K562 (cell line): ENCODE data around the gene ASCL2. TPM values are rescaled to one million over a fixed set of nuclear protein-coding genes. Genes with fewer than 3 reads are reported as not detected.
A peak's percentile ranks its signal among the peaks of the same experiment; 100 is the strongest.

Source experiments
- CCNT2 ChIP-seq: IDR thresholded peaks from 2 replicates; pipeline ENCODE4 v1.6.1; 2011; ENCODE audit warnings: borderline replicate concordance, low read depth, mild to moderate bottlenecking, moderate library complexity, mixed read lengths, low read length; ENCODE audit not compliant: insufficient read length; ENCODE audit errors: extremely low read depth
- CEBPG ChIP-seq, 3 experiments: fragments of 200-800 bp in 1 of 3; sonication (Bioruptor generic) in 1 of 3; sonication (generic) in 1 of 3; formaldehyde crosslinking in 1 of 3; IDR thresholded peaks in 2 of 3; conservative IDR thresholded peaks in 1 of 3; 2 replicates each; pipeline versions ENCODE4 v1.6.1 to v1.8.0; 2016 to 2022; ENCODE audit warnings: missing compliant biosample characterization in 2 of 3, missing genetic modification characterization in 2 of 3, mild to moderate bottlenecking in 1 of 3, missing genetic modification reagents in 1 of 3
- CTBP1 ChIP-seq: fragments of 450-650 bp; IDR thresholded peaks from 2 replicates; pipeline ENCODE4 v1.6.1; 2016; ENCODE audit warnings: borderline replicate concordance
- ELF4 ChIP-seq: fragments of 450-650 bp; formaldehyde crosslinking; IDR thresholded peaks from 2 replicates; pipeline ENCODE4 v1.4.0; 2022; ENCODE audit warnings: missing genetic modification characterization
- ETV1 ChIP-seq: fragments of 450-650 bp; conservative IDR thresholded peaks from 2 replicates; pipeline ENCODE4 v1.6.1; 2016; ENCODE audit warnings: missing genetic modification characterization, control low read depth, low read depth, missing compliant biosample characterization
- FOXK1 ChIP-seq: sonication (generic); formaldehyde crosslinking; IDR thresholded peaks from 2 replicates; pipeline ENCODE4 v1.8.0; 2022; ENCODE audit warnings: missing genetic modification reagents, mild to moderate bottlenecking, borderline replicate concordance
- HDAC6 ChIP-seq: IDR thresholded peaks from 2 replicates; pipeline ENCODE4 v1.6.1; 2012; ENCODE audit warnings: low read depth, mild to moderate bottlenecking, control low read depth, inconsistent platforms, low read length, moderate library complexity
- HLTF ChIP-seq: fragments of 450-650 bp; IDR thresholded peaks from 2 replicates; pipeline ENCODE4 v1.6.1; 2016
- KHSRP ChIP-seq: fragments of 450-650 bp; IDR thresholded peaks from 2 replicates; pipeline ENCODE4 v1.6.1; 2017
- KLF16 ChIP-seq: IDR thresholded peaks from 2 replicates; pipeline ENCODE4 v1.6.1; 2016; ENCODE audit warnings: antibody characterized with exemption
- MCM7 ChIP-seq, 2 experiments: fragments of 450-650 bp; IDR thresholded peaks; 2 replicates each; pipeline ENCODE4 v1.6.1; 2016 to 2018
- NFIC ChIP-seq: fragments of 450-650 bp; IDR thresholded peaks from 2 replicates; pipeline ENCODE4 v1.6.1; 2017; ENCODE audit warnings: mild to moderate bottlenecking, inconsistent platforms
- NR3C1 ChIP-seq: sonication (generic); formaldehyde crosslinking; IDR thresholded peaks from 2 replicates; pipeline ENCODE4 v1.8.1; 2022; ENCODE audit warnings: missing genetic modification reagents
- NUFIP1 ChIP-seq: fragments of 450-650 bp; IDR thresholded peaks from 2 replicates; pipeline ENCODE4 v1.6.1; 2018; ENCODE audit not compliant: partially characterized antibody
- SMARCA4 ChIP-seq: fragments of 450-650 bp; IDR thresholded peaks from 2 replicates; pipeline ENCODE4 v1.6.1; 2016
- TAL1 ChIP-seq: fragments of 450-650 bp; IDR thresholded peaks from 2 replicates; pipeline ENCODE4 v1.6.1; 2016; ENCODE audit warnings: mild to moderate bottlenecking
- ZC3H11A ChIP-seq: IDR thresholded peaks from 2 replicates; pipeline ENCODE4 v1.6.1; 2012; ENCODE audit warnings: low read depth, low read length, improper control_type of control experiment
- ZEB2 ChIP-seq: fragments of 450-650 bp; IDR thresholded peaks from 2 replicates; pipeline ENCODE4 v1.6.1; 2016
- ZNF23 ChIP-seq: fragments of 250-450 bp; sonication (Bioruptor Pico); IDR thresholded peaks from 2 replicates; pipeline ENCODE4 v1.4.0; 2020; ENCODE audit warnings: mild to moderate bottlenecking
- ZNF41 ChIP-seq: fragments of 250-450 bp; sonication (Bioruptor Pico); conservative IDR thresholded peaks from 2 replicates; pipeline ENCODE4 v1.4.0; 2020; ENCODE audit warnings: mild to moderate bottlenecking
- ZNF76 ChIP-seq: fragments of 250-450 bp; sonication (Bioruptor Pico); IDR thresholded peaks from 2 replicates; pipeline ENCODE4 v1.4.0; 2020; ENCODE audit warnings: mild to moderate bottlenecking, moderate library complexity, borderline replicate concordance
- polyA plus RNA-seq, 8 experiments: library from polyadenylated mRNA; depleted of rRNA in 4 of 8; stranded (reverse) in 5 of 8; unstranded in 3 of 8; fragments of >200 nt; fragmentation: Nextera tagmentation in 2 of 8; fragmentation: Illumina TruSeq in 1 of 8; extraction: Ambion mirVana in 2 of 8; extraction: Trizol in 1 of 8; gene quantifications; 2 replicates each; pipeline versions ENCODE4 v1.2.1 to v1.2.3, GENCODE V29; 2011 to 2014; ENCODE audit warnings: inconsistent platforms in 1 of 8, missing spikeins in 1 of 8
- total RNA-seq, 7 experiments: library from RNA; depleted of rRNA in 6 of 7; stranded (reverse); fragments of >200 nt in 6 of 7; fragmentation: Illumina TruSeq in 2 of 7; extraction: Trizol in 2 of 7; gene quantifications; 2 replicates each; pipeline versions ENCODE4 v1.2.1 to v1.2.3, GENCODE V29; 2011 to 2021; ENCODE audit warnings: low replicate concordance in 1 of 7
- TF ChIP-seq, protein P1 (sequence below): fragments of 250-450 bp; sonication (Bioruptor Pico); IDR thresholded peaks from 2 replicates; pipeline ENCODE4 v1.8.0; 2021; ENCODE audit warnings: borderline replicate concordance, mild to moderate bottlenecking, moderate library complexity; ENCODE audit not compliant: poor library complexity, severe bottlenecking
- TF ChIP-seq, protein P2 (sequence below): fragments of 250-450 bp; sonication (Bioruptor Pico); IDR thresholded peaks from 2 replicates; pipeline ENCODE4 v1.4.0; 2020; ENCODE audit warnings: mild to moderate bottlenecking
- TF ChIP-seq, protein P3 (sequence below): fragments of 200-800 bp; sonication (Bioruptor generic); IDR thresholded peaks from 2 replicates; pipeline ENCODE4 v1.6.1; 2017; ENCODE audit warnings: missing genetic modification characterization, missing compliant biosample characterization
- TF ChIP-seq, protein P4 (sequence below): sonication (generic); formaldehyde crosslinking; IDR thresholded peaks from 2 replicates; pipeline ENCODE4 v1.8.1; 2023; ENCODE audit warnings: mild to moderate bottlenecking, missing genetic modification reagents

ASCL2 gene
- total and polyA plus RNA-seq, 9 of the 15 experiments (the other 6 are each of a cell fraction or from before 2014, with no cell fraction given): 0.11 to 1.4 (median 0.36) TPM; not detected in 2

DNA sequence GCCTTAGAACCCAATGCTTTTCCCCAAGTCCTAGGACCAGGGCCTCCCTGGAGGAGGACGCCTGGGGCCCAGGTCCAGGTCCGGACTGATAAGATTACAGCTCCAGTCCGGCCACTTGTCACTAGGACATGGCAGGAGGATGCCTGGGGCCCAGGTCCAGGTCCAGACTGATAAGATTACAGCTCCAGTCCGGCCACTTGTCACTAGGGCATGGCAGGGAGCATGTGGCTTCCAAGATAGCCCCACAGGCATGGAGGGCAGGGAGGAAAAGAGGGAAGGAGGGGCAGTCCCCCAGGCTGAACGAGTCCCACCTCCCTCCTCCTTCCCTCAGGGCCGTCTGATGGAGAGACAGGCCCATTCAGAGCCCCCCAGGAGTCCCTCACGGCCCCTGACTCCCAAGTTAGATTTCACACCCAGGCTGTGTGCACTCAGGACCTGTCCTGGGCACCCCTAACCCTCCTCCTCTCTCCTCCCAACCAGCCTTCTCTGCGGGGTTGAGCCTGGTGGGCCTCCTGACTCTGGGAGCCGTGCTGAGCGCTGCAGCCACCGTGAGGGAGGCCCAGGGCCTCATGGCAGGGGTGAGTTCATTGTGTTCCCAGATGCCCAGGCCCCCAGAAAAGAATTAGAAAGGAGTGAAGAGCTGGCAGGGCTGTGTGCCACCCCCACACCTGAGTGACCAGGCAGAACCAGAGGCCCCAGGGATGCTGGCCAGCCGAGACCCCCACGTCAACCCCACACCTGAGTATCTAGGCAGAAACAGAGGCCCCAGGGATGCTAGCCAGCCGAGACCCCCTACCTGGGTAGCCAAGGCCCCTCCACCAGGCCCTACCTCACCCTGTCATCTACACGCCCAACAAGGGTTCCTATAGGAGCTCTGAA lies 33.5 kb upstream of the ASCL2 start (continued):
- TF ChIP-seq ZNF41: peak; percentile 74
- TF ChIP-seq, protein P1, sequence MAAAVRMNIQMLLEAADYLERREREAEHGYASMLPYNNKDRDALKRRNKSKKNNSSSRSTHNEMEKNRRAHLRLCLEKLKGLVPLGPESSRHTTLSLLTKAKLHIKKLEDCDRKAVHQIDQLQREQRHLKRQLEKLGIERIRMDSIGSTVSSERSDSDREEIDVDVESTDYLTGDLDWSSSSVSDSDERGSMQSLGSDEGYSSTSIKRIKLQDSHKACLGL (CRISPR knock-in tag): no peak
- no peak for TF ChIP-seq CEBPG (CRISPR knock-in tag; IDR thresholded peaks at IDR 0.05)
- no peak for TF ChIP-seq CEBPG (tag; conservative IDR thresholded peaks at IDR 0.05 in 1 of 2, IDR thresholded peaks at IDR 0.05 in 1 of 2)
- TF ChIP-seq, protein P2, sequence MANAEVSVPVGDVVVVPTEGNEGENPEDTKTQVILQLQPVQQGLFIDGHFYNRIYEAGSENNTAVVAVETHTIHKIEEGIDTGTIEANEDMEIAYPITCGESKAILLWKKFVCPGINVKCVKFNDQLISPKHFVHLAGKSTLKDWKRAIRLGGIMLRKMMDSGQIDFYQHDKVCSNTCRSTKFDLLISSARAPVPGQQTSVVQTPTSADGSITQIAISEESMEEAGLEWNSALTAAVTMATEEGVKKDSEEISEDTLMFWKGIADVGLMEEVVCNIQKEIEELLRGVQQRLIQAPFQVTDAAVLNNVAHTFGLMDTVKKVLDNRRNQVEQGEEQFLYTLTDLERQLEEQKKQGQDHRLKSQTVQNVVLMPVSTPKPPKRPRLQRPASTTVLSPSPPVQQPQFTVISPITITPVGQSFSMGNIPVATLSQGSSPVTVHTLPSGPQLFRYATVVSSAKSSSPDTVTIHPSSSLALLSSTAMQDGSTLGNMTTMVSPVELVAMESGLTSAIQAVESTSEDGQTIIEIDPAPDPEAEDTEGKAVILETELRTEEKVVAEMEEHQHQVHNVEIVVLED: peak; percentile 54
- TF ChIP-seq NR3C1 (CRISPR knock-in tag): no peak
- TF ChIP-seq ZEB2: no peak
- TF ChIP-seq ZNF76 (CRISPR knock-in tag): no peak
- TF ChIP-seq SMARCA4: peak; percentile 95
- TF ChIP-seq, protein P3, sequence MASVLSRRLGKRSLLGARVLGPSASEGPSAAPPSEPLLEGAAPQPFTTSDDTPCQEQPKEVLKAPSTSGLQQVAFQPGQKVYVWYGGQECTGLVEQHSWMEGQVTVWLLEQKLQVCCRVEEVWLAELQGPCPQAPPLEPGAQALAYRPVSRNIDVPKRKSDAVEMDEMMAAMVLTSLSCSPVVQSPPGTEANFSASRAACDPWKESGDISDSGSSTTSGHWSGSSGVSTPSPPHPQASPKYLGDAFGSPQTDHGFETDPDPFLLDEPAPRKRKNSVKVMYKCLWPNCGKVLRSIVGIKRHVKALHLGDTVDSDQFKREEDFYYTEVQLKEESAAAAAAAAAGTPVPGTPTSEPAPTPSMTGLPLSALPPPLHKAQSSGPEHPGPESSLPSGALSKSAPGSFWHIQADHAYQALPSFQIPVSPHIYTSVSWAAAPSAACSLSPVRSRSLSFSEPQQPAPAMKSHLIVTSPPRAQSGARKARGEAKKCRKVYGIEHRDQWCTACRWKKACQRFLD: peak; percentile 98
- no peak for TF ChIP-seq MCM7 (IDR thresholded peaks at IDR 0.05)
- TF ChIP-seq NFIC: peak; percentile 97
- no peak for TF ChIP-seq ZNF23 (CRISPR knock-in tag)
- peak; percentile 90 for TF ChIP-seq HLTF
- no peak for TF ChIP-seq ETV1 (tag)
- TF ChIP-seq CCNT2: peak; percentile 95
- TF ChIP-seq TAL1: peak; percentile 98
- TF ChIP-seq, protein P4, sequence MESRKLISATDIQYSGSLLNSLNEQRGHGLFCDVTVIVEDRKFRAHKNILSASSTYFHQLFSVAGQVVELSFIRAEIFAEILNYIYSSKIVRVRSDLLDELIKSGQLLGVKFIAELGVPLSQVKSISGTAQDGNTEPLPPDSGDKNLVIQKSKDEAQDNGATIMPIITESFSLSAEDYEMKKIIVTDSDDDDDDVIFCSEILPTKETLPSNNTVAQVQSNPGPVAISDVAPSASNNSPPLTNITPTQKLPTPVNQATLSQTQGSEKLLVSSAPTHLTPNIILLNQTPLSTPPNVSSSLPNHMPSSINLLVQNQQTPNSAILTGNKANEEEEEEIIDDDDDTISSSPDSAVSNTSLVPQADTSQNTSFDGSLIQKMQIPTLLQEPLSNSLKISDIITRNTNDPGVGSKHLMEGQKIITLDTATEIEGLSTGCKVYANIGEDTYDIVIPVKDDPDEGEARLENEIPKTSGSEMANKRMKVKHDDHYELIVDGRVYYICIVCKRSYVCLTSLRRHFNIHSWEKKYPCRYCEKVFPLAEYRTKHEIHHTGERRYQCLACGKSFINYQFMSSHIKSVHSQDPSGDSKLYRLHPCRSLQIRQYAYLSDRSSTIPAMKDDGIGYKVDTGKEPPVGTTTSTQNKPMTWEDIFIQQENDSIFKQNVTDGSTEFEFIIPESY (CRISPR knock-in tag): no peak
- no peak for TF ChIP-seq NUFIP1
- TF ChIP-seq FOXK1 (CRISPR knock-in tag): no peak
- TF ChIP-seq HDAC6: no peak
- peak; percentile 97 for TF ChIP-seq CTBP1
- TF ChIP-seq KLF16: peak; percentile 99
- no peak for TF ChIP-seq ZC3H11A
- TF ChIP-seq ELF4 (CRISPR knock-in tag): peak; percentile 85; the same call in 1 of the 2 replicates
- peak; percentile 62; the same call in 1 of the 2 replicates for TF ChIP-seq KHSRP
